ENCODE results near the gene COG1. TPM values are rescaled to one million over a fixed set of nuclear protein-coding genes. Genes with fewer than 3 reads are reported as not detected.

Gene COG1
- total RNA-seq, 3 donors from 2014 or later: 55.7 to 66.0 (median 57.9) TPM

GRCh38 chr17:73251871-73252270 is 59.0 kb downstream of the COG1 start:
- DNase-seq (no peak), ATAC-seq (no peak)
- H3K4me3 ChIP-seq: no peak overlapping the region
- no peak for TF ChIP-seq CTCF (IDR thresholded peaks at IDR 0.05)
- no peaks in the 10 kb centered on the region for H3K9me3 ChIP-seq
- H3K36me3 ChIP-seq (ENCODE audit: low read depth): no peaks in the 10 kb centered on the region
- no peaks in the 10 kb centered on the region for H3K4me1 ChIP-seq (ENCODE audit: low read depth)
- intact Hi-C loops (cut with DNase I, micrococcal nuclease): no loop called here

- Histone ChIP-seq H3K9me3 (no peaks in the 10 kb centered on the region), H3K4me1 (ENCODE audit: low read depth) (no peaks in the 10 kb centered on the region), H3K4me3 (no peak overlapping the region), H3K36me3 (ENCODE audit: low read depth) (no peaks in the 10 kb centered on the region)
- ATAC-seq (peak; percentile 81), DNase-seq (peak in 2 of 3 donors; percentile 71 to 73)
- TF ChIP-seq CTCF (IDR thresholded peaks at IDR 0.05): peak; percentile 93
- intact Hi-C loops (cut with DNase I, micrococcal nuclease): loop anchor here (2.0 kb wide), 2 partner anchors 113 to 115 kb away; no protein-coding TSS in a partner anchor
Measured at GRCh38 chr17:73255671-73256181, 62.9 kb downstream of the COG1 start.

GRCh38 chr17:73256220-73256619 is 63.4 kb downstream of the COG1 start:
- Histone ChIP-seq H3K36me3 (ENCODE audit: low read depth) (no peaks in the 10 kb centered on the region), H3K4me3 (no peak overlapping the region), H3K9me3 (no peaks in the 10 kb centered on the region), H3K4me1 (ENCODE audit: low read depth) (no peaks in the 10 kb centered on the region)
- no peak for TF ChIP-seq CTCF (IDR thresholded peaks at IDR 0.05)
- ATAC-seq: no peak
- no peak for DNase-seq
- intact Hi-C loops (cut with DNase I, micrococcal nuclease): loop anchor here (2.0 kb wide), 2 partner anchors 113 to 115 kb away; no protein-coding TSS in a partner anchor

GRCh38 chr17:73257516-73257915 is 64.7 kb downstream of the COG1 start:
- peaks cover 5% of the 10 kb centered on the region for H3K4me1 ChIP-seq (ENCODE audit: low read depth)
- TF ChIP-seq CTCF (IDR thresholded peaks at IDR 0.05): no peak
- ATAC-seq: no peak
- no peaks in the 10 kb centered on the region for H3K36me3 ChIP-seq (ENCODE audit: low read depth)
- DNase-seq: no peak
- no peak overlapping the region for H3K4me3 ChIP-seq
- no peaks in the 10 kb centered on the region for H3K9me3 ChIP-seq
- intact Hi-C loops (cut with DNase I, micrococcal nuclease): loop anchor here (2.0 kb wide), 2 partner anchors 111 to 113 kb away; no protein-coding TSS in a partner anchor

Other genes with a start within 250 kb of the COG1 start
- 10 to 100 TPM; 31.6 to 71.6 (median 51.6) TPM for gene SLC39A11, start 100.4 kb upstream of the COG1 start, total RNA-seq
- 1 to 10 TPM in 2 of 3 donors, under 1 TPM in 1; 0.89 to 3.2 (median 1.8) TPM for gene SSTR2, start 28.0 kb upstream of the COG1 start, total RNA-seq
- not detected for gene CPSF4L, start 68.8 kb downstream of the COG1 start, total RNA-seq
- 10 to 100 TPM; 54.6 to 95.2 (median 75.9) TPM for gene CDC42EP4, start 118.9 kb downstream of the COG1 start, total RNA-seq

All from mucosa of descending colon (tissue), 3 donors.